Measurements from ENCODE around the gene BAHD1. TPM values are rescaled to one million over a fixed set of nuclear protein-coding genes. Genes with fewer than 3 reads are reported as not detected.

The BAHD1 gene
- total and polyA plus RNA-seq, 7 donors = 9.9 to 15.6 (median 13.3) TPM

DNA sequence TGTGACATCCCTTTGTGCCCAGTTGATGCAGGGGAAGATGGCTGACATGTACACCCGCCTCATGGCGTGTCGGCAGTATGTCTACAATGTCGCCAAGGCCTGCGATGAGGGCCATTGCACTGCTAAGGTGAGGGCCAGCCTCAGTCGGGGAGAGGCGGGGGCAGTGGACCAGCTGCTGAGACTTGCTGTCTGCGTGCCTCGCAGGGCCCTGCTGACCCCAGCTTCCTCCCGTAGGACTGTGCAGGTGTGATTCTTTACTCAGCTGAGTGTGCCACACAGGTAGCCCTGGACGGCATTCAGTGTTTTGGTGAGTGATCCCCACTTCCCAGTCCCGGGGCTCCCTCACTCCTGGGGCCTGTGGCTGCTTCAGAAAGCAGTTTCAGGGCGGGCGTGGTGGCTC lies 24.7 kb upstream of the BAHD1 start:
- no peak for ATAC-seq
- Histone ChIP-seq H3K4me1 (peaks cover 12% of the 10 kb centered on the region), H3K4me3 (no peak overlapping the region), H3K27me3 (ENCODE audit: insufficient read depth in 3 of 3, low read length in 2 of 3) (no peaks in the 10 kb centered on the region), H3K27ac (no peak overlapping the region), H3K36me3 (ENCODE audit: insufficient read depth in 1 of 2, low read depth in 1 of 2) (peaks cover 9 to 68% of the 10 kb centered on the region in 2 donors), H3K9me3 (no peaks in the 10 kb centered on the region)
- WGBS, 3 donors = 90 to 94% (median 91%) methylated on average over 14 of the region's 14 CpGs
- TF ChIP-seq, protein P1, sequence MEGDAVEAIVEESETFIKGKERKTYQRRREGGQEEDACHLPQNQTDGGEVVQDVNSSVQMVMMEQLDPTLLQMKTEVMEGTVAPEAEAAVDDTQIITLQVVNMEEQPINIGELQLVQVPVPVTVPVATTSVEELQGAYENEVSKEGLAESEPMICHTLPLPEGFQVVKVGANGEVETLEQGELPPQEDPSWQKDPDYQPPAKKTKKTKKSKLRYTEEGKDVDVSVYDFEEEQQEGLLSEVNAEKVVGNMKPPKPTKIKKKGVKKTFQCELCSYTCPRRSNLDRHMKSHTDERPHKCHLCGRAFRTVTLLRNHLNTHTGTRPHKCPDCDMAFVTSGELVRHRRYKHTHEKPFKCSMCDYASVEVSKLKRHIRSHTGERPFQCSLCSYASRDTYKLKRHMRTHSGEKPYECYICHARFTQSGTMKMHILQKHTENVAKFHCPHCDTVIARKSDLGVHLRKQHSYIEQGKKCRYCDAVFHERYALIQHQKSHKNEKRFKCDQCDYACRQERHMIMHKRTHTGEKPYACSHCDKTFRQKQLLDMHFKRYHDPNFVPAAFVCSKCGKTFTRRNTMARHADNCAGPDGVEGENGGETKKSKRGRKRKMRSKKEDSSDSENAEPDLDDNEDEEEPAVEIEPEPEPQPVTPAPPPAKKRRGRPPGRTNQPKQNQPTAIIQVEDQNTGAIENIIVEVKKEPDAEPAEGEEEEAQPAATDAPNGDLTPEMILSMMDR (IDR thresholded peaks at IDR 0.05) = no peak
- DNase-seq = no peak
- intact Hi-C loops (cut with DNase I) = no loop called here

DNA sequence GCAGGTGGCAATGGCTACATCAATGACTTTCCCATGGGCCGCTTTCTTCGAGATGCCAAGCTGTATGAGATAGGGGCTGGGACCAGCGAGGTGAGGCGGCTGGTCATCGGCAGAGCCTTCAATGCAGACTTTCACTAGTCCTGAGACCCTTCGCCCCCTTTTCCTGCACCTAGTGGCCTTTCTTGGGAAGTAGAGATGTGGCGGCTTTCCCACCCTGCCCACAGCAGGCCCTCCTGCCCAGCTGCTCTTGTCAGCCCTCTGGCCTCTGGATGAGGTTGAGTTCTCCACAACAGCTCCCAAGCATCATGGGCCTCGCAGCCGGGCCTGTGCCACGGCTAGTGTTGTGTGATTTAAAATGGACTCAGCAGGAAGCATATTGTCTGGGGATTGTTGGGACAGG lies 22.6 kb upstream of the BAHD1 start:
- TF ChIP-seq, protein P1 (IDR thresholded peaks at IDR 0.05) = no peak
- Histone ChIP-seq H3K4me1 (peaks cover 20% of the 10 kb centered on the region), H3K27ac (no peak overlapping the region), H3K9me3 (no peaks in the 10 kb centered on the region), H3K4me3 (no peak overlapping the region), H3K36me3 (ENCODE audit: insufficient read depth in 1 of 2, low read depth in 1 of 2) (peaks cover 7 to 48% of the 10 kb centered on the region in 2 donors), H3K27me3 (ENCODE audit: insufficient read depth in 3 of 3, low read length in 2 of 3) (no peaks in the 10 kb centered on the region)
- DNase-seq = no peak
- no peak for ATAC-seq
- WGBS, 3 donors = 86 to 91% (median 87%) methylated on average over 10 of the region's 10 CpGs
- intact Hi-C loops (cut with DNase I) = no loop called here

GRCh38 chr15:40420071-40420713 lies 20.6 kb upstream of the BAHD1 start:
- 40 to 46% (median 43%) methylated on average over 11 of the region's 11 CpGs for WGBS, 3 donors
- Histone ChIP-seq H3K4me1 (peaks cover 29% of the 10 kb centered on the region), H3K4me3 (no peak overlapping the region), H3K36me3 (ENCODE audit: insufficient read depth in 1 of 2, low read depth in 1 of 2) (peaks cover 4 to 27% of the 10 kb centered on the region in 2 donors), H3K9me3 (no peaks in the 10 kb centered on the region), H3K27ac (peak overlapping the region; percentile 33), H3K27me3 (ENCODE audit: insufficient read depth in 3 of 3, low read length in 2 of 3) (no peaks in the 10 kb centered on the region)
- TF ChIP-seq, protein P1 (IDR thresholded peaks at IDR 0.05) = no peak
- ATAC-seq (peak; percentile 38 to 64 (median 60)), DNase-seq (no peak)
- intact Hi-C loops (cut with DNase I) = loop anchor here (5.0 kb wide), 5 partner anchors 53 to 208 kb away; partner anchors contain the start of genes CCDC9B (in 1 of the 2) and INAFM2 (in 1 of the 2)

DNA sequence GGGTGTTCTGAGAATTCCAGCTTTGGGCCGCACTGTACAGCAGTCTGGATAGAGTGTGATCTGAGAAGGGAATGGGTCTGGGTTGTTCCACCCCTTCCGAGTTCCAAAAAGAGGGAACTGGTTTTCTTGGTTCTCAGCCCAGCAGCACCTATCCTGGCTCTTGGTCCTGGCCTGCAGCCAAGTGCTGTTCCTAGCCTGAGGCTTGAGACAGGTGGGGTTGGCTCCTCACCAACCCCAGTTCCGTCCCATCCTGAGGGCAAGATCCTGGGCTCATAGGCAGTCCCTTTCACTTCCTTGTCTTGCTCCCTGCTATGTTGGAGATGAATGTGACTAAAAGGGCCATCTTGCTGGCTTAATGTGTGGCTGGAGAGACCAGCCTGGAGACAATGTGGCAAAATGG lies 20.0 kb upstream of the BAHD1 start:
- DNase-seq (no peak), ATAC-seq (peak in 3 of 4 donors; percentile 4 to 39 (median 29))
- intact Hi-C loops (cut with DNase I) = loop anchor here (1.0 to 5.0 kb wide), 7 partner anchors 53 to 208 kb away; partner anchors contain the start of genes CCDC9B (in 1 of the 2) and INAFM2 (in 1 of the 2)
- Histone ChIP-seq H3K27me3 (ENCODE audit: insufficient read depth in 3 of 3, low read length in 2 of 3) (no peaks in the 10 kb centered on the region), H3K27ac (peak overlapping the region; percentile 33), H3K4me1 (peaks cover 29% of the 10 kb centered on the region), H3K4me3 (no peak overlapping the region), H3K9me3 (no peaks in the 10 kb centered on the region), H3K36me3 (ENCODE audit: insufficient read depth in 1 of 2, low read depth in 1 of 2) (peaks cover 3 to 21% of the 10 kb centered on the region in 2 donors)
- TF ChIP-seq, protein P1 (IDR thresholded peaks at IDR 0.05) = no peak
- 33 to 70% (median 34%) methylated on average over 3 of the region's 3 CpGs for WGBS, 3 donors
